ENCODE data around the gene TGFBR3.

GRCh38 chr1:91755702-91756287 lies 130.2 kb downstream of the TGFBR3 start:
- TF ChIP-seq POLR2A (IDR thresholded peaks at IDR 0.05) (no peak), CTCF (IDR thresholded peaks at IDR 0.05) (no peak)
